ENCODE results near the gene ZNF746. TPM values are rescaled to one million over a fixed set of nuclear protein-coding genes. Genes with fewer than 3 reads are reported as not detected.

ZNF746 gene
- total RNA-seq, 2 donors from 2014 or later: 21.0 to 40.0 TPM

GRCh38 chr7:149509774-149510173 is 12.2 kb upstream of the ZNF746 start:
- no peak for TF ChIP-seq CTCF (IDR thresholded peaks at IDR 0.05)
- no peak overlapping the region for H3K27ac ChIP-seq
- H3K4me1 ChIP-seq (replicated peaks): no peaks in the 10 kb centered on the region
- intact Hi-C loops (cut with DNase I): no loop called here
- no peak overlapping the region for H3K4me3 ChIP-seq
- H3K27me3 ChIP-seq (replicated peaks; ENCODE audit: insufficient read depth): no peaks in the 10 kb centered on the region
- no peak for DNase-seq (ENCODE audit: low spot score)
- H3K36me3 ChIP-seq: no peaks in the 10 kb centered on the region
- no peaks in the 10 kb centered on the region for H3K9me3 ChIP-seq

DNA sequence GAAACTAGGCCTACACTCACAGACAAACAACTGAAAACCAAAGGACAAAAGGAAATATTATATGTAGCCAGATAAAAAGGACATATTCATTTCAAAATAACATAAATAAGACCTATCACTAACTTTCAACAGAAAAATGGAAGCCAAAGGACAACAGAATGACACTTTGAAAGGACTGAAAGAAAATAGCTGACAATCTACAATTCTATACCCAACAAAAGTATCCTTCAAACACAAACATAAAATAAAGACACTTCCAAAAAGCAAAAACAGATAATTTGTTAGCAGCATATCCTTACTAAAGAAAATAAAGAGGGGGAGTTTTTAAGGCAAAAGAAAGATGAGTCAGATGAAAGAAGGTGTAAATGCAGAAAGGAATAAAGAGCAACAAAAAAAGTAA is 7.9 kb upstream of the ZNF746 start:
- TF ChIP-seq CTCF (IDR thresholded peaks at IDR 0.05): no peak
- no peak for TF ChIP-seq POLR2AphosphoS5 (IDR thresholded peaks at IDR 0.05)
- no peak for TF ChIP-seq POLR2A (IDR thresholded peaks at IDR 0.05)
- Histone ChIP-seq H3K9me3 (no peaks in the 10 kb centered on the region), H3K36me3 (no peaks in the 10 kb centered on the region), H3K27ac (no peak overlapping the region), H3K4me3 (no peak overlapping the region), H3K4me1 (replicated peaks) (no peaks in the 10 kb centered on the region), H3K27me3 (replicated peaks; ENCODE audit: insufficient read depth) (no peaks in the 10 kb centered on the region)
- intact Hi-C loops (cut with DNase I): no loop called here
- no peak for DNase-seq (ENCODE audit: low spot score)

DNA sequence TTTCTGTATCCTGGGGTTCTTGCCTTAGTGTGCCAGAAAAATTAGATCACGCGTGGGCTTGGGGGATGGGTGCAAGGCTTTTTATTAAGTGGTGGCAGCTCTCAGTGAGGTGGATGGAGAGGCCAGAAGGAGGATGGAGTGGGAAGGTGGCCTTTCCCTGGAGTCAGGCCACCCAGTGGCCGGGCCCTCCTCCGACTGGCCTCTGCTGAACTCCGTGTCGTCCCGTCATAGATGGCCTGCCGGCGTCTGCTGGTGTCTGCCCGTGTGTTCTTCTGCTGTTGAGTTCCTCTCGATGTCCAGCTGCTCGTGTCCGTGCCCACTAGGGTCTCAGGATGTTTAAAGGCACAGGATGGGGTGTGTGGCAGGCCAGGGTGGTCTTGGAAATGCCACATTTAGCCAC is 4.0 kb upstream of the ZNF746 start:
- Histone ChIP-seq H3K4me1 (replicated peaks) (no peaks in the 10 kb centered on the region), H3K36me3 (no peaks in the 10 kb centered on the region), H3K9me3 (no peaks in the 10 kb centered on the region), H3K27me3 (replicated peaks; ENCODE audit: insufficient read depth) (no peaks in the 10 kb centered on the region), H3K4me3 (no peak overlapping the region), H3K27ac (no peak overlapping the region)
- no peak for DNase-seq (ENCODE audit: low spot score)
- WGBS: 76% methylated on average over 13 of the region's 13 CpGs
- intact Hi-C loops (cut with DNase I): no loop called here
- TF ChIP-seq POLR2A (IDR thresholded peaks at IDR 0.05) (no peak), CTCF (IDR thresholded peaks at IDR 0.05) (no peak), POLR2AphosphoS5 (IDR thresholded peaks at IDR 0.05) (no peak)

- Histone ChIP-seq H3K27me3 (replicated peaks; ENCODE audit: insufficient read depth) (no peaks in the 10 kb centered on the region), H3K9me3 (no peaks in the 10 kb centered on the region), H3K27ac (no peak overlapping the region), H3K4me3 (no peak overlapping the region), H3K36me3 (no peaks in the 10 kb centered on the region), H3K4me1 (replicated peaks) (no peaks in the 10 kb centered on the region)
- no peak for DNase-seq (ENCODE audit: low spot score)
- 49% methylated on average over 4 of the region's 4 CpGs for WGBS
- TF ChIP-seq CTCF (IDR thresholded peaks at IDR 0.05) (no peak), POLR2A (IDR thresholded peaks at IDR 0.05) (no peak), POLR2AphosphoS5 (IDR thresholded peaks at IDR 0.05) (no peak)
- intact Hi-C loops (cut with DNase I): no loop called here
Measured at GRCh38 chr7:149500910-149501309, 3.3 kb upstream of the ZNF746 start.

GRCh38 chr7:149500201-149500600 is 2.6 kb upstream of the ZNF746 start:
- Histone ChIP-seq H3K27me3 (replicated peaks; ENCODE audit: insufficient read depth) (no peaks in the 10 kb centered on the region), H3K27ac (no peak overlapping the region), H3K4me1 (replicated peaks) (peaks cover 2% of the 10 kb centered on the region), H3K4me3 (no peak overlapping the region), H3K9me3 (no peaks in the 10 kb centered on the region), H3K36me3 (no peaks in the 10 kb centered on the region)
- intact Hi-C loops (cut with DNase I): no loop called here
- no peak for DNase-seq (ENCODE audit: low spot score)
- TF ChIP-seq CTCF (IDR thresholded peaks at IDR 0.05) (no peak), POLR2A (IDR thresholded peaks at IDR 0.05) (no peak), POLR2AphosphoS5 (IDR thresholded peaks at IDR 0.05) (no peak)

All from prostate gland (tissue), 2 donors.